ENCODE measurements around the gene SPTBN5. TPM values are rescaled to one million over a fixed set of nuclear protein-coding genes. Genes with fewer than 3 reads are reported as not detected.

Gene SPTBN5
- total RNA-seq, 1 donor from 2014 or later: 2.5 TPM

DNA sequence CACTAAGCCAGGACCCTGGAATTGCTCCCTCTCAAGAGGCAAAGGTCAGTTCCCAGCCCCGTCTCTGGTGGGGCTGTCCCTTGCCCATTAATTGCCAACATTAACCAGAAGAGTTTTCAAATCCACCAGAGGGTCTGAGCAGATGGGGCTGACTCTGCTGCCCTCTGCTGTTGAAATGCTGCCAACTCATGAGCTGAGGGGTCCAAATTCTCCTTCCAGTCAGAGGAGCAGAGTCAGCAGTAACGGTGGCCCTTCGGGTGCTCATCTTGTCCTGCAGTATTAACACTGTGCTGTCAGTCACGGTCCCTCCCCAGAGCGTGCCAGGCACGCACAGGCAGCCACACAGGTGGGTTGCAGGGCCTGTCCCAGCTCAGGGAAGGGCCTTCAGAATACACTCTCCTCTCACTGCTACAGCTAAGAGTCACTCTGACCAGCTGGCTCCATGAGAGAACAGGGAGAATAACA, 10.7 kb upstream of the SPTBN5 start:
- peak; percentile 51 for DNase-seq (ENCODE audit: low read depth)

DNA sequence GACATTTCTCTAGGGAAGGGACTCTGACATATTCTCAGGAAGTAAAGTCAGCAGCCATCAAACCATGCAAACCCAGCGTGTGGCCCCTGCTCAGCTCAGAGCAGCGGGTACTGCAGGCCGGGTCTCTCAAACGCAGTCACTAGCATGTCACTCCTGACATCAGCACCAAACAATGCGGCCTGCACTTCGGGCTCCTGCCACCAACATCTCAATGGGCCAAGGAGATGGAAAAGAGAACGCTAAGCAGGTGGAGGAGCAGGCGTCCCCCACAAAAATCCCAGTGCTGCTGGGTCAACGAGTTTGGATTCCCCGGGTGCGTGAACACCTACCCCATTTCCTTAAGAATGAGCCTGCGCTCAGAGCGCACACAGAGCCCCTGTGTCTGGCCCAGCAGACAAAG, 9.9 kb upstream of the SPTBN5 start:
- no peak for DNase-seq (ENCODE audit: low read depth)

DNA sequence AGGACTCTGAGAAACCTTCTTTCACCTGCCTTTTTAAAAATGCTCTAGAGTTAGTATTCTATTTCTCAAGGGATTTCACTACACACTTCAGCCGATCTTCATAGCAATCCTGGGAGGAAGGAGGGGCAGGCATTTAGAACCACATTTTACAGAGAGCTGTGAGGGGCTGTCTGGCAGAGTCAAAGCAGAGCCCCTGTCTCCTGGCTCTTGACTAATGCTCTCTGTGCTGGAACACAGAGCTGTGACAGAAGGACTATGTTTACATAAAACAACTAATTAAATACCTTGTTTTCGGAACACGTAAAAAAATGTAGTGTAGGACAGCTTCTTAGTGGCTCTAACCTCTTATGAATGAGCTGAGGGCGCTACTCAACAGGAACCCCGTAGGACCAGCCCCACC, 7.6 kb upstream of the SPTBN5 start:
- DNase-seq (ENCODE audit: low read depth): no peak

DNA sequence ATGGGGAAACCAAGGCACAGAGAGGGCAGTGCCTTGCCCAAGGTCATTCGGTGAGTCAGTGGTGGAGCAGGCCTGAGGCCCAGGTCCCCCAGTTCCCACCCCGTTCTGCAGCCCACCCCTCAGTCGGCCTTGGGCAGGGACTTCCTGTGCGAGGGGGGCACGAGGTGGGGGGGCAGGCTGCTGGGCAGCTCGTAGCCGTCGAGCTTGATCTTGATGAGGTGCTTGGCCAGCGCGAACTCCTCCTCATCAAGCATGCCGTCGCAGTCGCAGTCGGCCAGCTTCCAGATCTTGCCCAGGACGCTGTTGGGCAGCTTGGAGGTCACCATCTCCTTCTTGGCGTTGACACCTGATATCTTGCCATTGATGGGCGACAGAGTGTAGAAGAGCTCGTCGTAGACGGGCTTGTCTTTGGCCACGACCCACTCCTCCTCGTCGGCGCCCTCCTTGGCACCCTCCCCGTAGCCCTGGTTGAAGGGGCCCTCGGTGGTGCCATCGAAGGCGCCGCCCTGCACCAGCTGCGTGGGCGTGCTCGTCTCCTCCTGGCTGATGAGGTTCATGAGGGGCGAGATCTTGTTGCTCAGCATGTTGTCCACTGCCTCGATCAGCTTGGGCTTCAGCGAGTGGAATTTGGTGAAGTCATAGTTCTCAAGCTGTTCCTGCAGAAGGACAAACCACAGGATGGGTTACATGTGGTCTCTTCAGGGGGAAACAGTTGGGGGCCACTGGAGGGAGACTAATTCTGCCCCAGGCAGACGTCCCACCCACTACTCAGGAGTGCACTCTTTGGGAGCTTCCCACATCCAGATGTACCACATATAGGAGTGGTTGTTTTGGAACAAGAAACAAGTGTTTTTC, 6.9 kb upstream of the SPTBN5 start:
- no peak for DNase-seq (ENCODE audit: low read depth)

DNA sequence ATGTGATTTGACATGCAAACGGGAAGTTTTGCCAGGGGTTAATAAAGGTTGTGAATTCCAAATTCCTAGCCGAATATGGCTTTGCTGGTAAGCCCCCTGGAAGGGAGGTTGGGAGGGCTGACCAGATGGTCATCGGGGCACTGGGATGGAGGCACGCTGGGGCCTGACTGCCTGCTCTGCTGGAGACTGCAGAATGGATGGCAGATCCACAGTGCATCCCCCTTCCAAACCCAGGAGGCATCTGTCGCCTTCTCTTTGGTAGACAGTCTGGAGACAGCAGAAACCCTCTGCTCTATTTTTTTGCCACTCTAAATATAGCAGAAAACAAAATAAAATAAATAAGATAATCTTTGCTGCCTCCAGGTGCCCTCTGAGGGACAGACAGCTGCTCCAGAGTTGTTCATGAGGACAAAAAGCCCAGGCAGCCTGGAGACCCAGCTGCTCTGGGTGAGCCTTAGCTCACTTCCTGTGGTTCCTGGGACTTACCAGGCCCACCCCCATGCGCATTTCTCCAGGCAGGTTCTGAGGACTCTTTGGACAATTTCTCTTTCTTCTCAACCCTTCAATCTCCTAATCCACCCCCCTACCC, 6.1 kb upstream of the SPTBN5 start:
- no peak for DNase-seq (ENCODE audit: low read depth)

DNA sequence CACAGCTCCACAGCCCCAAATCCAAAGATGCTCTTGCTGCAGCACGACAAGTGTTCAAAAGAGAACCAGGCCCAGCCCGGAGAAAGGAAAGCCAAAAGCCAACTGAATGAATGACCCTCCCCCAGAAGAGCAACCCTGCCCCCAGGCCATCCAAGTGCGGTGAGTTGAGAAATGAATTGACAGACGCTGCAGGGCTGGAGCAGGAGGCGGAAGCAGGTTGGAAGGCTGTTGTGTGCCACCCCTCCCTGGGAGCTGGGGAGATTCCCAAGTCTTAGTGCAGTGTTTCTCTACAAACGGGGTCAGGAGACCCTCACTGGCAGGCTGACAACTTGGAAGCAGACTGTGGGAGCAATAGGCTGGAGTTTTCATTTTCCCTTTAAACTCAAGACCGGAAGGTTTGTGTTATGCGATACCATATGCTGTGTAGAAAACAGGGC, 3.5 kb upstream of the SPTBN5 start:
- DNase-seq (ENCODE audit: low read depth): no peak

DNA sequence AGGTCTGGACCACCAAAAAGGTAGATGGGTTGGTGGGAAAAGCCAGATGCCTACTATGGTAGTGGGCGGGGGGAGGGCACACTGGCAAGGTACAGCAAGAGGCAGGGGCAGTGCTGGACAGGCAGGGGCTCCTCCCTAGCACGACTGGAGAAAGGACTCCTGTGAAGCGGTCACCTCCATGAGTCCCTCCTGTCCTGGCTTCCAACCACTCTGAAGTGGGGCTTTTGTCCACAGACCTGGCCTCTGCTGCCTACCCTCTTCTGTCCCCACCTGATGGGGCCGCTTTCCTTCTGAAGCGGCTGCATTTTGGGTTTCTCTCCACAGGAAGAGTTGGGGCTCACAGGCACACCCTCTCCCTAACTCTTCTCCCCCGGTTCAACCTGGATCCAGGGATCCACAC, 2.7 kb upstream of the SPTBN5 start:
- DNase-seq (ENCODE audit: low read depth): no peak

DNA sequence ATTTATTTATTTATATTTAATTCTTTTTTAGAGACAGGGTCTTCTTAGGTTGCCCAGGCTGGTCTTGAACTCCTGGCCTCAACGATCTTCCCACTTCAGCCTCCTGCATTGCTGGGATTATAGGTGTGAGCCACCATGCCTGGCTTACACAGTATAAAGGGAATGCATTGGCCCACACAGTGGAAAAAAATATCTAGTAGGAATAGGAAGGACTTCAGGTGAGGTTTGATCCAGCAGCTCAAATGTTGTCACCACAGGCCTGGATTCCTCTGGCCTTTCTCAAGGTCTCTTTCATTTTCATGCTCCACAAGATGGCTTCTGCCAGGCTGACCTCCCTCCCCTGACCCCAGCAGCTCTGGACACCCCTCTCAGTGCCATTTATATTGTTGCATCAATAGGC, 2.1 kb upstream of the SPTBN5 start:
- DNase-seq (ENCODE audit: low read depth): no peak

DNA sequence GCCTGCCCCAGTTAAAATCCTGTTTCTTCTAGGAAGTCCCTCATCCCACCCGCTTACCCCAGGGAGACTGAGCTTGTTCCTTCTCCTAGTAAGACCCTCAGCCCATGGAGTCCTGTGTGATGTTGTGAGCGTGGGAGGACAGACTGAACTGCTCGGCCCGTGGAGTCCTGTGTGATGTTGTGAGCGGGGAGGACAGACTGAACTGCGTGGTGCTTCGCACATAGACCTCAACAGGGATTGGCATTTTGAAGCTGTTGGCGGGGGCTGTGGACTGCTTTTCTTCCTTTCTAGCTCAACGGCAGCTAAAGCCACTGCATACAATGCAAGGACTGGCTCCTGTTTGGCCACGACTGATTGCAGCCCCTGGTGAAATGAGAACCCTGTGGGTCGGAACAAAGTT, 1.6 kb upstream of the SPTBN5 start:
- no peak for DNase-seq (ENCODE audit: low read depth)

DNA sequence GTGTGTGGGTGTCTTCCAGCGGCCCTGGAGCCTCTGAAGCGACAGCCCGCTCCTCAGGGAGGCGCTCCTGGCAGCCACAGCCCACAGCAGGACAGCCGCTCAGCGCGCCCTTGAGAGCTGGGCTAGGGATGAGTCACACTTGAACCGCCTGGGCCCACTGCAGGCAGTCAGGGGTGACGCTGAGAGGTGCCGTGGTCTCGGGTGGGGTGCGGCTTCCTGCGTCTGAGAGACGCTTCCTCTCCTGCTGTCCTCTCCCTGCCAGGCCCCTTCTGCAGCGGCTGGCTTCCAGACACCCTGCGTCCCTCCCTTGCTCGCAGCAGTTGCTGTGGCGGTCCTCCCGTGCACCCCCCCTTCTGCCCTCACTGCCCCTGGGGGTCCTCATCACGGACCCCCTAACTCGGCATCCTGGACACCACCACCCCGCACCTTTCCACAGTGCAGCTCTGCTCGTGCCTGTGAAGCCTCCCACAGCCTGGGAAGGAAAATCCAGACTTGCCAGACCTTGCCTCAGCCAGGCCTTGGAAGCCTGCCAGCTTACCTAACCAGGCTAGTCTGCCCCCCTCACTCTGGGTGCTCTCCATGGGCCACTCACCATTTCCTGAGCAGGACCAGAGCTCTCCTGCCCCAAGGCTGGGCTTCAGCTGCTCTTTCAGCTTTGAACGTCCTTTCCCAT, 1.1 kb upstream of the SPTBN5 start:
- peak; percentile 78 for DNase-seq (ENCODE audit: low read depth)

DNA sequence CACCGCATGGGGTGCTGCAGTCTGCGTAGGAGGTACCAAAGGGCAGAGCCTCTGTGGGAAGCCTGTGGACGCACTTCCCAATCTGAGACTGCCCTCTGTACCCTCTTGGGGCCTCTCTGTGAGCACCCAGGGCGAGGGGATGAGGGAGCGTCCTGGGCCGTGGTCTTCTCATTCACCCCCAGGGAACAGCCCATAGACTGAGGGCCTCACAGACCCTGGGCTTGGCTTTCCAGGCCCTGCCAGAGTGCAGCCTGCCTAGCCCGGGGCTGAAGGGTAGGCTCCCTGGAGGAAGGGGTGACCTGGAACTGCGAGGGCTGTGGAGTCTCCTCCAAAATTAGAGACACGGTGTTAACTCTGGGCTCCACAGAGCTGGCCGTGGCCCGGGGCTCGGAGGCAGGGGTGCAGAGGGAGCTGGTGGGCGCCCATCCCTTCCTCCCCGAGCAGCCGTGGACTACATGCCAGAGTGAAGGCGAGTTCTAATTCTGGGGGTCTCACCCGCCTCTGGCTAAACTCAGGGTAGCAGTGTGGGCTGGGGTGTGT, 468 bp upstream of the SPTBN5 start:
- DNase-seq (ENCODE audit: low read depth): no peak

DNA sequence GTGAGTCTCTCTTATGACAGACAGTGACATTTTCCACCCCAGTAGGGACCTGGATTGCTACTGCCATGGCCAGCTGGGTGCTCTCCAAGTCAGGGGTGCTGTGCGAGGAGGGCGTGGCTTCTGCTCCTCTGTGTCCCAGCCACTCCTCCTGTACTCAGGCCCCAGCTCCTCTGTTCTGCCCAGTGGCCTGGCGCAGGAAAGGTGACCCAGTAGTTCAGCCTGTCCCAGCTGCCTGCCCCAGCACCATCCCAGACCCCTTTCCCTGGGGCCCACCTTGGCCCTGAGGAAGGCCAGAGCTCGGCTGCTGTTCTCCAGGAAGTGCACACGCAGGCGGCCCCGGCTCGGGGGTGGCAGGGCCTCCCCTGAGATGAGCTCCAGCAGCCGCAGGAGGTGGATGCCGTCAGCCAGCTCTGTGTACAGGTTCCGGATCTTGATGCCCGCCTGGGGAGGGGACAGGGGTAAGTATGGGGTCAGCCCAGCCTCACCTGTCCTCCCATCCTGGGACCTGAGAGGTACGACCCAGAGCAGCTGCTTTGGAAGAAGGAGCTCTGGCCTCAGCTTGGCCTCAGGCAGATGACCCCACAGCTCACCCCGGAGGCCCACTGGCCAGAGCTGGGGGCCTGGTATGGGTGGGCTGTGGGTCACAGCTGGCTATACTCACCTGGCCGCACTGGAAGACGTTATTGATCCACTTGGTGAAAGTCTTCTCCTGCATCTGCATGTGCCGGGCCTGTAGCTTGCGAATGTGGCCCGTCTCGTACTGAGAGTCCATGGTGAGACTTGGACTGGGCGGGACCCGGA, 1.0 kb downstream of the SPTBN5 start:
- DNase-seq (ENCODE audit: low read depth): peak; percentile 7

DNA sequence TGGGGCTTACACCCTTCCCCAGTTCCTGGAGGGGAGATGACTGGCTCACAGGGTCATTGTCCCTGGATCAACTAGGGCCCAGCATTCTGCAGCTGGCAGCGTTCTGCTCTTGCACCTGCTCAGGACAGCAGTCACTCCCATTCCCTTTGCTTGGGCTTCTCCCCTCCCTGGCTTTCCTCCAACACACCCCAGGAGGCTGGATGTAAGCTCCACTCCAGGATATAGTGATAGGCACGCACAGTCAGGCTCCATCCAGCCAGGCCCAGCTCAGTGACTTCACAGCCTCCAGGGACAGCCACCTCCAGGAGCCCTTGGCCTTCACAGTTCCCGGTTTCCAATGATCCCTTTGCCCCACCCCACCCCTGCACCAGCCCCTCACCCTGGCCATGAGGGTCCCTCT, 1.9 kb downstream of the SPTBN5 start:
- no peak for DNase-seq (ENCODE audit: low read depth)

DNA sequence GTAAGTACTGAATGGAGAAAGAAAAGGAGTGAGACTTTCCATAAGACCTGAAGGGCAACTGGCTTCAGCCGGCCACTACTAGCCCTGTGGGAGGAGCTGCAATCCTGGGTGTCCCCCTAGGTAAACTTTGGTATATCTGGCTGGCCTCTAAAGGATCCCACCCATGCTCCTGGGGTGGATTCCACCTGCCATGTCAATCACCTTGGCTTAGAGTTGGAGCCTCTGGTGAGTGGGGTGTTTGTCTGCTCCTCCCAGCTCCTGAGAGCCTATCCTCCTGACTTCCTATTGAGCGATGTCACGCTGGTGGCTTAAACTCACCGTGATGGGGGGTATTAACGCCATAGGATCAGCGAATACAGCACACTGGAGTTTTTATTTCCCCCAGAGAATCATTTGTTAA, 2.6 kb downstream of the SPTBN5 start:
- DNase-seq (ENCODE audit: low read depth): no peak

DNA sequence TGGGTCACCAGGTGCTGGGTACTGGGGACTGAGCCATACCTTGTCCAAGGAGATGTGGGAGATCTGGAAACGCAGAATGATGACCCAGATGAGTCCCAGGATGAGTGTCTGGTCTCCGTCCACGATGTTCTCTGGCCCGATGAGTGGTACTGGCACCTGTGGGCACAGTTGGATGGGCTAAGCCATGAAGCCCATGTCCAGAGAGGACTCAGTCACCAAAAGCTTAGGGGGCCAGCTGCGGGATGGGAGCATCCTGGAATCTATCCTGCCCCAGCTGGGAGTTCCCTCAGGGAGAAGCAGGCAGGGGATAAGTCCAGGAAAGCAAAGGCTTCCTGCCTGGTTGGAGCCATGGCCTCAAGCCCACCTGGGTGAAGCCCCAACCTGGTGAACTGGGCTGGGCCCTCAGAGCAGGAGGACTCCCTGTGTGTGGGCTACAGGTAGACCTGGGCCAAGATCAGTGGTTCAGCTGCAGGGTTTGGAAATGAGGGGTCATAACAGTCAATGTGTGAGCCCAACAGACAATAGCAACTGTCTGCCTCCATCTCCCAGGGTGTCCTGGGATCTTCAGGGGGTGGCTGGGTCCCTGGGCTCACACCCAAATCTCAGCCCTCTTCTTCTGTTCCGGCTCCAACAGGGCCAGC, 3.7 kb downstream of the SPTBN5 start:
- no peak for DNase-seq (ENCODE audit: low read depth)

DNA sequence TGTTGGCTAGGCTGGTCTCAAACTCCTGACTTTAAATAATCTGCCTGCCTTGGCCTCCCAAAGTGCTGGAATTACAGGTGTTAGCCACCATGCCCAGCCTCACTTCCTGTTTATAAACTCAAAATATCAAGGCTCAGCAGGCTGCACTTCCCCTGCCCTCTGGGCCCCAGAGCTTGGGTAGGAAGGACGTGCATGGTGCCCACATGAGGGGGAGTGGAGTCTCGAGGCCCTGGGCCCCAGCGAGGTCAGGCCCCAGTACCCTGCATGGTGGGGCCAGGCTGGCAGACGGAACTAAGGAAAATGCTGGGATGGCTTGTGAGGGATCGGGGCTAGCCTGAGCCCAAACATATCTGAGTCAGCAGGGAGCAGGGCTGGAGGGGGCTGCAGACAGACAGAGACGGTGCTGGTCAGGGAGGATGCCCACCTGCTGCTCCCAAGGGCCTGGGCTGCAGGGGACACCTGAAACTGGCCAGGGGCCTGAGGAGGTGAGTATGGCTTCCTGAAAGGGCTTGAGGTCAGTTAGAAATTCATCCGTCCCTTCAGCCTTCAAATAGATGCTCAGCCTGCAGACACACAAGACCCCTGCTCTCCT, 5.1 kb downstream of the SPTBN5 start:
- DNase-seq (ENCODE audit: low read depth): no peak

DNA sequence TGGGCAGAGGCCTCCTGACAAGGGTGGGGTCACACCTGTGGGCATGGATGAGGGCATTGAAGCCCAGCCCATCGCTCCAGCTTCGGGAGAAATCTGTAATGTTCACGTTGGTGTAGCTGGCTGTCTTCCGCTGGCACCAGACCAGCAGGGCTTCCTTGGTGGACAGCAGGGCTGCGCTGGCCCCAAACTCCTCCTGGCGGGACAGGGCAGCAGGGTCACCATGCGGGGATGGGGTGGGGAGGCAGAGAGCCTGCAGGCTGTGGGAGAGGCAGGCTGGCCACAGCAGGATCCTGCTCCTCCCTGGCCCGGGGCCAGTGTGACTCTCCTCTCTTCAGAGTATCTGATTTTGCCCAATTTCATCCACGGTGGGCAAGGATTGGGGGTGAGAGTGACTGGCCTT, 6.0 kb downstream of the SPTBN5 start:
- DNase-seq (ENCODE audit: low read depth): no peak

DNA sequence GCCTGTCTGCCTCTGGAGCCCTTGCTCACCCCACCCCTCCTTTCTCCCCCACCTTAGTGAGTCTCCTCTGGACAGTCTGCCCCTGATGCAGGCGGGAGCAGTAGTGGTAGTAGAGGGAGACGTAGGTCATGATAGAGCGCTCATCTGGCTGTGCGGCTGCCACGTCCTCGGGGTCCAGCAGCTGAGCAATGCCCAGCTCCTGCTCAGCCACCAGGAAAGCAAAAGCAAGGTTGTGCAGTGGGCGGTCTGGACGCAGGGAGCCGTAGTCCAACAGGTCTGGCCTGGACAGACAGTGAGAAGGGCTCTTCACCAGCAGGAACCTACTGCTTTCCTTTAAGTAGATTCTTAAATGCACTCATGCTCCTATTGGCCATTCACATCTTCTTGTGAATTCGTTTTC, 6.7 kb downstream of the SPTBN5 start:
- no peak for DNase-seq (ENCODE audit: low read depth)

DNA sequence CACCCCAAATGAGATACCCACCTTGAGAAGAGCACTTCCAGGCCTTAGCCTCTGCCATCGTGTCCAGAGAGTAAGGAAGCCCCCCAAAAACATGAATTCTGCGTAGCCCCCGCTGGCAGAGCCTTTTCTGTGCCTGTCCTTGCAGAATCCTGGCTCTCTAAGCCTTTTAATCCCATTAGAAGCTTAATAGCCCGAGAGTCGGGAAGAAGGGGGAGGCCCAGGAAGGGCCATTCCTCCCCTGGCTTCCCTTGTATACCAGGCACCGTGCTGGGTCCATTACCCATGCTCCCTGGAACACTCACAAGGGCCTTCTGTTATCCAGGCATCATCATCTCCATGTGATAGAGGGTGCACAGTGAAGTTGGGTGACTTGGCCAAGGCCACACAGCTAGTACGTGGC, 7.1 kb downstream of the SPTBN5 start:
- no peak for DNase-seq (ENCODE audit: low read depth)

DNA sequence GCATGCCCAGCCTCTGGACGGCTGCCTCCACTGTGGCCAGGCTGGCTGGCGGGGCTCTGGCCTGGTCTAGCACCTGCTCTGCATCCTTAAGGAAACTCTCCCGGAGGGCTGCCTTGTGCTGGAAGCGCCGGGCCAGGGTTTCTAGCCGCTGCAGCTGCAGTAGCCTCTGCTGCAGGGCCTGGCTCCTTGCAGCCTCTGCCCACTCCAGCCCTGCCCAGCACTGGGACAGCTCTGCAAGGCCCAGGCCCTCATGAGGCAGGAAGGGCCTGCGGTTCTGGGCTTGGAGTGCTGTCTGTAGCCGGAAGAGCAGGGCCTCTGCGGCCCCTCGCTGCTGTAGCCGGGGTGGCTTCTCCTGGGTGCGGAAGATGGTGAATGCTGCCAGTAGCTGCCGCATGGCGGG, 8.0 kb downstream of the SPTBN5 start:
- DNase-seq (ENCODE audit: low read depth): no peak

DNA sequence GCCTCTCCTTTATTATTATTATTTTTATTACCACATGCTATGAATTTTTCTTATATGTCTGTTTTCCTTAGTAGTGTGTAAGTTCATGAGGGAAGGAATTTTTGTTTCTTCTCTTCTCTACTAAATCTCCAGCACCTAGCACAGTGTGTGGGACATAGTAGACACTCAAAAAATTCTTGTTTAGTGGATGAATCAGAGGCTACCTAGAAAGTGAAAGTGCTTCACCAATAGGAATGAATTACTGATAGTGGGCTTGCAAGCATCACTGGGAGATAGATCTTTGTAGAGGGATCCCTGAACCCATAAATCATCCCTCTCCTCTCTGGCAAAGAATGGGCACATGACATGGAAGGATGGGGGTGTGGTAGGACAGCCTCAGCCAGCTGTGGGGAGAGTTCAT, 8.5 kb downstream of the SPTBN5 start:
- DNase-seq (ENCODE audit: low read depth): no peak

Measured in renal cortical epithelial cell (primary cell).